ENCODE data around the gene PDE6B.

DNA sequence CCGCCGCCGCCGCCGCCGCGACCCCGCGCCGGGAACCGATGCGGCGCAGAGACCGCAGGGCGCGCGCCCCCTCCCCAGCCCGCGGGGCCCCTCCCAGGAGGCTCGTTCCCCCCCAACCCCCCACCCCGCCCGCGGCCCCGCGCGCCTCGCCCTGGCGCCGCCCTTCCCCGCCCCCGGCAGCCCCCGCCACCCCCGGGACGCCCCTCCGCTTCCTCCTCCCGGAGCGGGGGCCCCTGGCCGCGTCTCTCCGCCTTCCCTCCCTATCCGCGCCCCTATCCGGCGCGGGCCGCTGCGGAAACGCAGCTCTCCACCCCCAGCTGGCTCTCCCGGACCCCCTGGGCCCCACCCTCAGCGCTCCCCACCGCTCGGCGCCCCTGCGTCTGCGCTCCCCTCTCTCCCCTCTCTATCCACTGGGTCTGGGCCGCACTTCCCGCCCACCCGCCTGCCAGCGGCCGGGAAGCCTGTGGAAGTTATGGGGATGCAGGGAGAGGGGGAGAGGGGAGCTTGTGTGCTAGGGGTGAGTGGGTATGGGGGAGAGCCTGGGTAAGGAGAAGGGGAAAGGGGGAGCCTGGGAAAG lies 49.0 kb upstream of the PDE6B start, which contains the start of gene TMEM271:
- TF ChIP-seq CTCF (conservative IDR thresholded peaks at IDR 0.05 in 1 of 2, IDR thresholded peaks at IDR 0.05 in 1 of 2; ENCODE audit: extremely low read depth in 1 of 2, insufficient read depth in 1 of 2, low read depth in 1 of 2, low read length in 2 of 2) (no peak), EZH2 (IDR thresholded peaks at IDR 0.05; ENCODE audit: borderline replicate concordance, low read length) (no peak)
